H9 (cell line): ENCODE measurements around the gene EMP3. TPM values are rescaled to one million over a fixed set of nuclear protein-coding genes. Genes with fewer than 3 reads are reported as not detected.

ENCODE experiments used
- DNase-seq: peaks from one replicate; pipeline ENCODE4 v3.0.0-alpha.2; 2017
- H2AFZ ChIP-seq: one replicate; pipeline ENCODE4 v1.6.1; 2013; ENCODE audit warnings: mild to moderate bottlenecking, low read length, control low read depth, moderate library complexity
- H2AK5ac ChIP-seq: 2 replicates; pipeline ENCODE4 v1.6.1; 2013; ENCODE audit warnings: low read length, control low read depth, mixed read lengths; ENCODE audit not compliant: insufficient read length
- H2BK120ac ChIP-seq: one replicate; pipeline ENCODE4 v1.6.1; 2013; ENCODE audit warnings: low read depth, mild to moderate bottlenecking, low read length, control low read depth, inconsistent platforms; ENCODE audit not compliant: poor library complexity, severe bottlenecking
- H2BK12ac ChIP-seq: 2 replicates; pipeline ENCODE4 v1.6.1; 2013; ENCODE audit warnings: low read length, control low read depth, mixed read lengths, low read depth; ENCODE audit not compliant: insufficient read length
- H2BK15ac ChIP-seq: 2 replicates; pipeline ENCODE4 v1.6.1; 2013; ENCODE audit warnings: low read depth, low read length, control low read depth
- H2BK20ac ChIP-seq: one replicate; pipeline ENCODE4 v1.6.1; 2013; ENCODE audit warnings: low read depth, mild to moderate bottlenecking, low read length, control low read depth, inconsistent platforms; ENCODE audit not compliant: poor library complexity, severe bottlenecking
- H2BK5ac ChIP-seq: 2 replicates; pipeline ENCODE4 v1.6.1; 2013; ENCODE audit warnings: low read length, control low read depth, mixed read lengths; ENCODE audit not compliant: insufficient read length
- H3K14ac ChIP-seq: 2 replicates; pipeline ENCODE4 v1.6.1; 2013; ENCODE audit warnings: low read length, control low read depth; ENCODE audit not compliant: insufficient read depth
- H3K18ac ChIP-seq: 2 replicates; pipeline ENCODE4 v1.6.1; 2013; ENCODE audit warnings: low read depth, mild to moderate bottlenecking, mixed read lengths, low read length, control low read depth; ENCODE audit not compliant: insufficient read length
- H3K23ac ChIP-seq: 2 replicates; pipeline ENCODE4 v1.6.1; 2013; ENCODE audit warnings: low read length, control low read depth, mixed read lengths, low read depth; ENCODE audit not compliant: insufficient read length
- H3K23me2 ChIP-seq: 2 replicates; pipeline ENCODE4 v1.6.1; 2013; ENCODE audit warnings: low read depth, mild to moderate bottlenecking, mixed read lengths, low read length, control low read depth; ENCODE audit not compliant: insufficient read length, poor library complexity, severe bottlenecking
- H3K27ac ChIP-seq: 2 replicates; pipeline ENCODE4 v1.5.1; 2013; ENCODE audit warnings: low read length, control low read depth, mixed read lengths, low read depth; ENCODE audit not compliant: insufficient read length
- H3K27me3 ChIP-seq: 2 replicates; pipeline ENCODE4 v1.6.1; 2013; ENCODE audit warnings: low read length, control low read depth, inconsistent platforms; ENCODE audit not compliant: insufficient read depth
- H3K4ac ChIP-seq: 2 replicates; pipeline ENCODE4 v1.6.1; 2013; ENCODE audit warnings: low read depth, mild to moderate bottlenecking, control low read depth, inconsistent platforms, low read length, moderate library complexity
- H3K4me1 ChIP-seq: 2 replicates; pipeline ENCODE4 v1.6.1; 2013; ENCODE audit warnings: low read length, control low read depth, inconsistent platforms; ENCODE audit not compliant: insufficient read depth
- H3K4me2 ChIP-seq: 2 replicates; pipeline ENCODE4 v1.6.1; 2013; ENCODE audit warnings: low read length, control low read depth, mixed read lengths; ENCODE audit not compliant: insufficient read length, insufficient read depth
- H3K56ac ChIP-seq: 2 replicates; pipeline ENCODE4 v1.6.1; 2013; ENCODE audit warnings: low read depth, mild to moderate bottlenecking, mixed read lengths, low read length, control low read depth; ENCODE audit not compliant: insufficient read length
- H3K79me1 ChIP-seq: 2 replicates; pipeline ENCODE4 v1.6.1; 2013; ENCODE audit warnings: low read depth, mild to moderate bottlenecking, moderate library complexity, low read length, control low read depth, inconsistent platforms; ENCODE audit not compliant: insufficient read depth, poor library complexity, severe bottlenecking
- H3K79me2 ChIP-seq: 2 replicates; pipeline ENCODE4 v1.6.1; 2013; ENCODE audit warnings: low read length, control low read depth, inconsistent platforms; ENCODE audit not compliant: insufficient read depth
- H3K9ac ChIP-seq: 2 replicates; pipeline ENCODE4 v1.6.1; 2013; ENCODE audit warnings: low read length, control low read depth, mixed read lengths; ENCODE audit not compliant: insufficient read length; ENCODE audit errors: extremely low read depth
- H3K9me3 ChIP-seq: one replicate; pipeline ENCODE4 v1.6.1; 2013; ENCODE audit warnings: low read depth, low read length, inconsistent platforms; ENCODE audit not compliant: control insufficient read depth
- H3T11ph ChIP-seq: one replicate; pipeline ENCODE4 v1.6.1; 2013; ENCODE audit warnings: mild to moderate bottlenecking, low read length, control low read depth, inconsistent platforms
- H4K20me1 ChIP-seq: one replicate; pipeline ENCODE4 v1.6.1; 2013; ENCODE audit not compliant: control insufficient read depth, insufficient read length, insufficient read depth
- H4K5ac ChIP-seq: 2 replicates; pipeline ENCODE4 v1.6.1; 2013; ENCODE audit warnings: low read depth, mild to moderate bottlenecking, mixed read lengths, low read length, control low read depth; ENCODE audit not compliant: insufficient read length
- H4K8ac ChIP-seq: replicated peaks from 2 replicates; pipeline ENCODE4 v1.6.1; 2013; ENCODE audit warnings: low read length, control low read depth, mixed read lengths, low read depth; ENCODE audit not compliant: insufficient read length
- H4K91ac ChIP-seq: 2 replicates; pipeline ENCODE4 v1.6.1; 2013; ENCODE audit warnings: low read depth, mild to moderate bottlenecking, moderate library complexity, mixed read lengths, low read length, control low read depth; ENCODE audit not compliant: insufficient read length
- H3K27ac Mint-ChIP-seq, 3 experiments: 2 replicates in 2 of 3; 3 replicates in 1 of 3; pipeline ENCODE4 v1.8.0; 2020 to 2021; ENCODE audit warnings: mixed read lengths in 3 of 3, mild to moderate bottlenecking in 1 of 3, moderate library complexity in 1 of 3
- H3K27me3 Mint-ChIP-seq: 2 replicates; pipeline ENCODE4 v1.8.0; 2021; ENCODE audit warnings: low read depth, mild to moderate bottlenecking, moderate library complexity, mixed read lengths
- H3K36me3 Mint-ChIP-seq, 3 experiments: 2 replicates in 2 of 3; 3 replicates in 1 of 3; pipeline ENCODE4 v1.8.0; 2020 to 2021; ENCODE audit warnings: low read depth in 3 of 3, mixed read lengths in 3 of 3; ENCODE audit not compliant: insufficient read depth in 1 of 3
- H3K4me1 Mint-ChIP-seq, 2 experiments: 2 replicates each; pipeline ENCODE4 v1.8.0; 2020; ENCODE audit warnings: mixed read lengths in 2 of 2
- H3K4me3 Mint-ChIP-seq, 2 experiments: 2 replicates in 1 of 2; 3 replicates in 1 of 2; pipeline ENCODE4 v1.8.0; 2020 to 2021; ENCODE audit warnings: mild to moderate bottlenecking in 2 of 2, mixed read lengths in 2 of 2, moderate library complexity in 1 of 2
- H3K9me3 Mint-ChIP-seq, 2 experiments: 2 replicates in 1 of 2; 3 replicates in 1 of 2; pipeline ENCODE4 v1.8.0; 2020; ENCODE audit warnings: mild to moderate bottlenecking in 2 of 2, mixed read lengths in 2 of 2, moderate library complexity in 1 of 2
- WGBS: extraction: QIAGEN DNeasy Blood & Tissue Kit; methylation state at CpG from one replicate; pipeline ENCODE4 v1.1.7; 2013; ENCODE audit warnings: missing lambda C conversion rate, low lambda C conversion rate, mixed read lengths; ENCODE audit not compliant: insufficient read length; ENCODE audit errors: extremely low coverage; 5-methylcytosine and 5-hydroxymethylcytosine counted together
- total RNA-seq: library from RNA; stranded (reverse); gene quantifications from 2 replicates; pipeline ENCODE4 v1.2.1, GENCODE V29; 2021
- TF ChIP-seq, protein P1 (sequence below): fragments of 200-600 bp; sonication (generic); conservative IDR thresholded peaks from 3 replicates; pipeline ENCODE4 v1.8.0; 2021; ENCODE audit warnings: antibody characterized with exemption, mild to moderate bottlenecking

The EMP3 gene
- total RNA-seq, 1 experiment from 2014 or later, result 9.6 TPM

DNA sequence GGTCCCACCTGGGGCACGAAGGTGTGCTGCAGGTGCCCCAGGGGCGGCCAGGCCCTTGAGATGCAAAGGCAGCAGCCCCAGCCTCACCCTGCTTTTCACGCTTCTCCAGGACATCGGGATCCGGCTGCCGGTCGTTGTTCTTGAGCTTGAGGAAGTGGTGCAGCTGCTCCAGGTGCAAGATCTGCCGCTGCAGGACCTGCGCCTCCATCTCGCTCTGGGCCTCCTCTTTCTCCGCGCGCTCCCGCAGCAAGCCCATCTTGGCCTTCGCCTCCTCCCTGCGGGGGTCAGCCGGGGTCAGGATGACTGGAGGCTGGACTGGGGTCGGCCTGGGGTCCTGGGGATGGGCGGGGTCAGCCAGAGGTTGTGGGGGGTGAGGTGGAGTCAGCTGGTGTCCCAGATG, 21.5 kb upstream of the EMP3 start:
- Mint-ChIP-seq H3K36me3 (no peaks in the 10 kb centered on the region), H3K9me3 (no peaks in the 10 kb centered on the region; a peak in 1 of 5 replicates), H3K4me1 (peaks cover 0 to under 1% of the 10 kb centered on the region in 2 experiments; a peak in 3 of 4 replicates), H3K27me3 (peaks cover 3% of the 10 kb centered on the region; the same call in 1 of the 2 replicates), H3K4me3 (no peak overlapping the region), H3K27ac (no peak overlapping the region)
- Histone ChIP-seq H4K5ac (no peak overlapping the region), H4K20me1 (no peaks in the 10 kb centered on the region), H3K18ac (no peak overlapping the region), H3K9ac (no peak overlapping the region), H2BK15ac (no peak overlapping the region), H3K4ac (no peak overlapping the region), H2BK5ac (no peak overlapping the region), H2AK5ac (no peak overlapping the region), H3K79me1 (no peaks in the 10 kb centered on the region), H4K8ac (no peak overlapping the region), H3K27ac (no peak overlapping the region), H3K79me2 (no peaks in the 10 kb centered on the region), H2BK120ac (no peak overlapping the region), H3T11ph (no peak overlapping the region), H3K56ac (no peak overlapping the region), H4K91ac (no peak overlapping the region), H3K4me1 (no peaks in the 10 kb centered on the region), H3K27me3 (no peaks in the 10 kb centered on the region), H3K23me2 (no peaks in the 10 kb centered on the region), H2BK12ac (no peak overlapping the region), H2BK20ac (no peak overlapping the region), H3K14ac (no peak overlapping the region), H3K4me2 (no peak overlapping the region), H3K23ac (no peak overlapping the region), H2AFZ (no peak overlapping the region), H3K9me3 (no peaks in the 10 kb centered on the region)
- no peak for DNase-seq
- WGBS, result no CpG with 5 or more reads among the region's 19 CpGs
- TF ChIP-seq, protein P1, sequence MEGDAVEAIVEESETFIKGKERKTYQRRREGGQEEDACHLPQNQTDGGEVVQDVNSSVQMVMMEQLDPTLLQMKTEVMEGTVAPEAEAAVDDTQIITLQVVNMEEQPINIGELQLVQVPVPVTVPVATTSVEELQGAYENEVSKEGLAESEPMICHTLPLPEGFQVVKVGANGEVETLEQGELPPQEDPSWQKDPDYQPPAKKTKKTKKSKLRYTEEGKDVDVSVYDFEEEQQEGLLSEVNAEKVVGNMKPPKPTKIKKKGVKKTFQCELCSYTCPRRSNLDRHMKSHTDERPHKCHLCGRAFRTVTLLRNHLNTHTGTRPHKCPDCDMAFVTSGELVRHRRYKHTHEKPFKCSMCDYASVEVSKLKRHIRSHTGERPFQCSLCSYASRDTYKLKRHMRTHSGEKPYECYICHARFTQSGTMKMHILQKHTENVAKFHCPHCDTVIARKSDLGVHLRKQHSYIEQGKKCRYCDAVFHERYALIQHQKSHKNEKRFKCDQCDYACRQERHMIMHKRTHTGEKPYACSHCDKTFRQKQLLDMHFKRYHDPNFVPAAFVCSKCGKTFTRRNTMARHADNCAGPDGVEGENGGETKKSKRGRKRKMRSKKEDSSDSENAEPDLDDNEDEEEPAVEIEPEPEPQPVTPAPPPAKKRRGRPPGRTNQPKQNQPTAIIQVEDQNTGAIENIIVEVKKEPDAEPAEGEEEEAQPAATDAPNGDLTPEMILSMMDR, result no peak
